Measurements from ENCODE around the gene TMEM121.

The TMEM121 gene

GRCh38 chr14:105498430-105499255, 27.7 kb upstream of the TMEM121 start:
- DNase-seq = no peak

- no peak for DNase-seq
These were observed 26.9 kb upstream of the TMEM121 start for GRCh38 chr14:105499256-105500035.

- no peak for DNase-seq
These were observed 26.2 kb upstream of the TMEM121 start for GRCh38 chr14:105500036-105500725.

GRCh38 chr14:105500726-105501101, 25.7 kb upstream of the TMEM121 start:
- no peak for DNase-seq

- no peak for DNase-seq
These were observed 24.7 kb upstream of the TMEM121 start for GRCh38 chr14:105501504-105502291.

GRCh38 chr14:105502446-105503295, 23.7 kb upstream of the TMEM121 start:
- no peak for DNase-seq

GRCh38 chr14:105503296-105503640, 23.1 kb upstream of the TMEM121 start:
- no peak for DNase-seq

GRCh38 chr14:105503935-105504692, 22.3 kb upstream of the TMEM121 start:
- no peak for DNase-seq

- DNase-seq = no peak
These were observed 21.3 kb upstream of the TMEM121 start for GRCh38 chr14:105505101-105505500.

GRCh38 chr14:105507247-105507646, 19.1 kb upstream of the TMEM121 start:
- DNase-seq = no peak

- no peak for DNase-seq
These were observed 18.3 kb upstream of the TMEM121 start for GRCh38 chr14:105508069-105508468.

GRCh38 chr14:105508601-105509000, 17.8 kb upstream of the TMEM121 start:
- DNase-seq = no peak

GRCh38 chr14:105517096-105517495, 9.3 kb upstream of the TMEM121 start:
- DNase-seq = no peak

- no peak for DNase-seq
These were observed 6.3 kb upstream of the TMEM121 start for GRCh38 chr14:105519946-105520698.

GRCh38 chr14:105525326-105525725, 1.1 kb upstream of the TMEM121 start:
- DNase-seq = no peak

- DNase-seq = no peak
These were observed 495 bp downstream of the TMEM121 start for GRCh38 chr14:105526776-105527380.

GRCh38 chr14:105527381-105527825, 1.0 kb downstream of the TMEM121 start:
- no peak for DNase-seq

- peak; percentile 70 for DNase-seq
These were observed 1.6 kb downstream of the TMEM121 start for GRCh38 chr14:105527826-105528585.

Data from stimulated activated naive CD4-positive, alpha-beta T cell treated with Interleukin-2 at 50 U/mL for 16 hours (primary cell).